Astrocyte (in vitro differentiated cells and primary cell): ENCODE data around the gene COA5. TPM values are rescaled to one million over a fixed set of nuclear protein-coding genes. Genes with fewer than 3 reads are reported as not detected.

Source experiments
- DNase-seq: peaks from one replicate; pipeline ENCODE4 v3.0.0-alpha.2; 2010; ENCODE audit warnings: low read depth
- FAIRE-seq: peaks from 2 replicates; lab custom pipeline; 2011; peaks lifted over from hg19 to GRCh38; lab: Jason Lieb, UNC
- H2AFZ ChIP-seq: 2 replicates; pipeline ENCODE4 v1.6.0; 2012; ENCODE audit warnings: low read depth, low read length, inconsistent platforms
- H3K27ac ChIP-seq: 2 replicates; pipeline ENCODE4 v1.5.1; 2011; ENCODE audit warnings: low read depth, low read length, inconsistent platforms
- H3K27me3 ChIP-seq: 2 replicates; pipeline ENCODE4 v1.6.0; 2011; ENCODE audit warnings: low read length, inconsistent platforms; ENCODE audit not compliant: insufficient read depth
- H3K36me3 ChIP-seq: 2 replicates; pipeline ENCODE4 v1.5.1; 2011; ENCODE audit warnings: low read length, inconsistent platforms; ENCODE audit not compliant: insufficient read depth
- H3K4me1 ChIP-seq: 2 replicates; pipeline ENCODE4 v1.5.1; 2011; ENCODE audit warnings: low read length, inconsistent platforms; ENCODE audit not compliant: insufficient read depth
- H3K4me2 ChIP-seq: 2 replicates; pipeline ENCODE4 v1.6.0; 2012; ENCODE audit warnings: low read length, inconsistent platforms
- H3K4me3 ChIP-seq: 2 replicates; pipeline ENCODE4 v1.5.1; 2011; ENCODE audit warnings: low read depth, mild to moderate bottlenecking, low read length, inconsistent platforms; ENCODE audit not compliant: insufficient read depth
- H3K79me2 ChIP-seq: 2 replicates; pipeline ENCODE4 v1.6.0; 2012; ENCODE audit warnings: mild to moderate bottlenecking, low read length, inconsistent platforms; ENCODE audit not compliant: insufficient read depth
- H3K9ac ChIP-seq: 2 replicates; pipeline ENCODE4 v1.6.0; 2012; ENCODE audit warnings: mild to moderate bottlenecking, low read length, inconsistent platforms
- H3K9me3 ChIP-seq: 2 replicates; pipeline ENCODE4 v1.5.1; 2012; ENCODE audit warnings: low read depth, mild to moderate bottlenecking, low read length, inconsistent platforms; ENCODE audit not compliant: insufficient read depth
- H4K20me1 ChIP-seq: 2 replicates; pipeline ENCODE4 v1.6.0; 2012; ENCODE audit warnings: low read length, inconsistent platforms; ENCODE audit not compliant: insufficient read depth
- H3K27ac Mint-ChIP-seq: one replicate; pipeline ENCODE4 v1.8.0; 2021; ENCODE audit warnings: mild to moderate bottlenecking, mixed read lengths; ENCODE audit not compliant: unreplicated experiment
- H3K27me3 Mint-ChIP-seq: one replicate; pipeline ENCODE4 v1.8.0; 2021; ENCODE audit warnings: low read depth, mixed read lengths; ENCODE audit not compliant: unreplicated experiment
- H3K36me3 Mint-ChIP-seq: one replicate; pipeline ENCODE4 v1.8.0; 2021; ENCODE audit warnings: low read depth, mixed read lengths; ENCODE audit not compliant: unreplicated experiment
- H3K4me1 Mint-ChIP-seq: one replicate; pipeline ENCODE4 v1.8.0; 2021; ENCODE audit warnings: low read depth, mixed read lengths; ENCODE audit not compliant: unreplicated experiment
- H3K4me3 Mint-ChIP-seq: one replicate; pipeline ENCODE4 v1.8.0; 2021; ENCODE audit warnings: mild to moderate bottlenecking, moderate library complexity, mixed read lengths; ENCODE audit not compliant: unreplicated experiment
- H3K9me3 Mint-ChIP-seq: one replicate; pipeline ENCODE4 v1.8.0; 2021; ENCODE audit warnings: mild to moderate bottlenecking, mixed read lengths; ENCODE audit not compliant: unreplicated experiment
- EZH2 ChIP-seq: IDR thresholded peaks from 2 replicates; pipeline ENCODE4 v1.6.1; 2012; ENCODE audit warnings: mild to moderate bottlenecking, low read length, inconsistent platforms; ENCODE audit not compliant: insufficient read depth
- total RNA-seq: library from RNA; stranded (reverse); gene quantifications from 2 replicates; pipeline ENCODE4 v1.2.1, GENCODE V29; 2021
- TF ChIP-seq, protein P1 (sequence below): IDR thresholded peaks from 2 replicates; pipeline ENCODE4 v1.5.1; 2011; ENCODE audit warnings: low read depth, mild to moderate bottlenecking, inconsistent platforms, low read length, moderate library complexity; ENCODE audit not compliant: insufficient read depth

The COA5 gene
- total RNA-seq, 1 donor from 2014 or later, result 19.8 TPM

DNA sequence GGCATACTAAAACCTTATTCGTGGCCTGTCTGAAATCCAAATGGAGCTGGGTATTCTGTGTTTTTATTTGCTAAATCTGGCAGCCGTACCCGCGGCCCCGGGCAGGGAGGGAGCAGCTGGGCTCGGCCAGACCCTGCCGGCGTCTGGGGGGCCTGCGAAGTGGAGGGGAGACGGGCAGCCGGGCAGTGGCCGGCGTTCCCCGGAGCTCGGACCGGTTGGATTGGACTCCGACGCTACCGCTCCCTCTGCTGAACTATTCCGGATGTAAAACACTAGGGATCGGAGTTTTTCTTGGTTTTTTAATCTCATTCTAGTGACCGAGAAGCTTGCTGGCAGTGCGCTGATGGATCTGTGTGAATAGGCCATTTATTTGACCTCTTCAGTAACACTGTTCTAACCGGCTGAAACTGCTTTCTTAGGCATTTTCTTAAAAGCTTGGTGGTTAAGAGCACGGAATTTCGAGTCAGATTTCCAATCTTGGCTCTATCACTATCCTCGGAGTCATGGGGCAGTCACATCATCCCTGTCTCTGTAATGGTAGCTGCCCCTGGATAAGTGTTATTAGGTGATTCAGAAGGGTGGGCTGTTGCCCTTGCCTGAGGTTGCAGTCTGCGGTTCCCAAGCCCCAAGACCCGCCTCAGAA lies 771 bp upstream of the COA5 start:
- peaks cover 4% of the 10 kb centered on the region for H3K36me3 Mint-ChIP-seq
- H3K9me3 Mint-ChIP-seq, result no peaks in the 10 kb centered on the region
- H3K4me3 Mint-ChIP-seq, result peak overlapping the region; percentile 90
- H3K27ac Mint-ChIP-seq, result peak overlapping the region; percentile 93
- peak overlapping the region; percentile 92 for H3K4me3 ChIP-seq
- TF ChIP-seq EZH2, result no peak
- TF ChIP-seq, protein P1, sequence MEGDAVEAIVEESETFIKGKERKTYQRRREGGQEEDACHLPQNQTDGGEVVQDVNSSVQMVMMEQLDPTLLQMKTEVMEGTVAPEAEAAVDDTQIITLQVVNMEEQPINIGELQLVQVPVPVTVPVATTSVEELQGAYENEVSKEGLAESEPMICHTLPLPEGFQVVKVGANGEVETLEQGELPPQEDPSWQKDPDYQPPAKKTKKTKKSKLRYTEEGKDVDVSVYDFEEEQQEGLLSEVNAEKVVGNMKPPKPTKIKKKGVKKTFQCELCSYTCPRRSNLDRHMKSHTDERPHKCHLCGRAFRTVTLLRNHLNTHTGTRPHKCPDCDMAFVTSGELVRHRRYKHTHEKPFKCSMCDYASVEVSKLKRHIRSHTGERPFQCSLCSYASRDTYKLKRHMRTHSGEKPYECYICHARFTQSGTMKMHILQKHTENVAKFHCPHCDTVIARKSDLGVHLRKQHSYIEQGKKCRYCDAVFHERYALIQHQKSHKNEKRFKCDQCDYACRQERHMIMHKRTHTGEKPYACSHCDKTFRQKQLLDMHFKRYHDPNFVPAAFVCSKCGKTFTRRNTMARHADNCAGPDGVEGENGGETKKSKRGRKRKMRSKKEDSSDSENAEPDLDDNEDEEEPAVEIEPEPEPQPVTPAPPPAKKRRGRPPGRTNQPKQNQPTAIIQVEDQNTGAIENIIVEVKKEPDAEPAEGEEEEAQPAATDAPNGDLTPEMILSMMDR, result no peak
- H3K4me1 Mint-ChIP-seq, result peaks cover 29% of the 10 kb centered on the region
- peak overlapping the region; percentile 95 for H2AFZ ChIP-seq
- peaks cover 73% of the 10 kb centered on the region for H3K79me2 ChIP-seq
- no peaks in the 10 kb centered on the region for H3K9me3 ChIP-seq
- FAIRE-seq (no peak), DNase-seq (peak; percentile 55)
- H3K4me1 ChIP-seq, result peaks cover 24% of the 10 kb centered on the region
- H3K27me3 Mint-ChIP-seq, result no peaks in the 10 kb centered on the region
- H3K4me2 ChIP-seq, result peak overlapping the region; percentile 89
- peak overlapping the region; percentile 96 for H3K9ac ChIP-seq
- peaks cover 14% of the 10 kb centered on the region for H3K36me3 ChIP-seq
- peaks cover 24% of the 10 kb centered on the region for H4K20me1 ChIP-seq
- no peaks in the 10 kb centered on the region for H3K27me3 ChIP-seq
- peak overlapping the region; percentile 97 for H3K27ac ChIP-seq

GRCh38 chr2:98607741-98608115 lies 584 bp downstream of the COA5 start:
- Histone ChIP-seq H3K4me2 (peak overlapping the region; percentile 89), H3K4me3 (peak overlapping the region; percentile 92), H3K9me3 (no peaks in the 10 kb centered on the region), H3K27ac (peak overlapping the region; percentile 97), H3K36me3 (peaks cover 9% of the 10 kb centered on the region), H2AFZ (peak overlapping the region; percentile 95), H3K27me3 (no peaks in the 10 kb centered on the region), H3K9ac (peak overlapping the region; percentile 96), H3K4me1 (peaks cover 24% of the 10 kb centered on the region), H3K79me2 (peaks cover 72% of the 10 kb centered on the region), H4K20me1 (peaks cover 19% of the 10 kb centered on the region)
- Mint-ChIP-seq H3K9me3 (no peaks in the 10 kb centered on the region), H3K36me3 (peaks cover 4% of the 10 kb centered on the region), H3K27ac (peak overlapping the region; percentile 21), H3K4me1 (peaks cover 29% of the 10 kb centered on the region), H3K27me3 (no peaks in the 10 kb centered on the region), H3K4me3 (peak overlapping the region; percentile 90)
- FAIRE-seq (no peak), DNase-seq (no peak)
- TF ChIP-seq, protein P1, result no peak
- no peak for TF ChIP-seq EZH2

- Mint-ChIP-seq H3K27ac (peak overlapping the region; percentile 1), H3K4me3 (peak overlapping the region; percentile 90), H3K27me3 (no peaks in the 10 kb centered on the region), H3K4me1 (peaks cover 29% of the 10 kb centered on the region), H3K9me3 (no peaks in the 10 kb centered on the region), H3K36me3 (peaks cover 4% of the 10 kb centered on the region)
- peaks cover 24% of the 10 kb centered on the region for H3K4me1 ChIP-seq
- peak overlapping the region; percentile 96 for H3K9ac ChIP-seq
- H3K36me3 ChIP-seq, result peaks cover 10% of the 10 kb centered on the region
- TF ChIP-seq, protein P1, result no peak
- no peak for TF ChIP-seq EZH2
- H3K27me3 ChIP-seq, result no peaks in the 10 kb centered on the region
- H3K4me2 ChIP-seq, result peak overlapping the region; percentile 89
- H3K4me3 ChIP-seq, result peak overlapping the region; percentile 92
- no peak for FAIRE-seq
- no peak for DNase-seq
- no peaks in the 10 kb centered on the region for H3K9me3 ChIP-seq
- no peak overlapping the region for H2AFZ ChIP-seq
- peaks cover 70% of the 10 kb centered on the region for H3K79me2 ChIP-seq
- H3K27ac ChIP-seq, result no peak overlapping the region
- peaks cover 21% of the 10 kb centered on the region for H4K20me1 ChIP-seq
These were observed 1.2 kb downstream of the COA5 start for GRCh38 chr2:98607104-98607503.
